PC-3 (cell line): Measurements from ENCODE around the gene FUT7. TPM values are rescaled to one million over a fixed set of nuclear protein-coding genes. Genes with fewer than 3 reads are reported as not detected.

Source experiments
- ATAC-seq: fragments of 200-7000 bp; cut with Tn5 transposase; 2 replicates; pipeline ENCODE4 v1.9.1; 2020; ENCODE audit warnings: mild to moderate bottlenecking, moderate library complexity
- BruUV-seq: library from RNA; stranded (reverse); fragments of 400-500 nt; replicated peaks from 2 replicates; lab custom pipeline; 2021; lab: Mats Ljungman, UMichigan
- CTCF ChIA-PET: fragments of 300-600 bp; sonication (Branson Sonifier 250); formaldehyde crosslinking; loops from one replicate; lab custom pipeline; 2022; ENCODE audit warnings: antibody characterized with exemption; lab: Charles Lee
- POLR2A ChIA-PET: fragments of 300-600 bp; sonication (Branson Sonifier 250); formaldehyde crosslinking; loops from one replicate; lab custom pipeline; 2022; ENCODE audit warnings: antibody characterized with exemption; ENCODE audit not compliant: unreplicated experiment; lab: Charles Lee
- DNase-seq: peaks from one replicate; pipeline ENCODE4 v3.0.0-alpha.2; 2015
- H2AFZ ChIP-seq: fragments of 300-600 bp; sonication (generic); 2 replicates; pipeline ENCODE4 v1.6.0; 2016; ENCODE audit warnings: antibody characterized with exemption, low read length
- H3F3A ChIP-seq: fragments of 300-600 bp; sonication (generic); one replicate; pipeline ENCODE4 v1.6.0; 2017; ENCODE audit warnings: antibody characterized with exemption, low read length, control low read depth, mild to moderate bottlenecking; ENCODE audit not compliant: unreplicated experiment
- H3K27ac ChIP-seq: fragments of 300-600 bp; sonication (generic); 2 replicates; pipeline ENCODE4 v1.5.1; 2016; ENCODE audit warnings: mild to moderate bottlenecking, low read length
- H3K27me3 ChIP-seq: fragments of 300-600 bp; sonication (generic); 2 replicates; pipeline ENCODE4 v1.6.1; 2016; ENCODE audit warnings: low read length, mixed read lengths
- H3K36me3 ChIP-seq: fragments of 300-600 bp; sonication (generic); 2 replicates; pipeline ENCODE4 v1.6.1; 2016; ENCODE audit warnings: low read depth, mixed run types, low read length, mixed read lengths
- H3K4me1 ChIP-seq: fragments of 300-600 bp; sonication (generic); 2 replicates; pipeline ENCODE4 v1.5.1; 2016; ENCODE audit warnings: low read length; ENCODE audit not compliant: insufficient read depth
- H3K4me2 ChIP-seq: fragments of 300-600 bp; sonication (generic); 2 replicates; pipeline ENCODE4 v1.6.0; 2016; ENCODE audit warnings: low read length
- H3K4me3 ChIP-seq: fragments of 300-600 bp; sonication (generic); 2 replicates; pipeline ENCODE4 v1.5.1; 2016; ENCODE audit warnings: mild to moderate bottlenecking, low read length, mixed read lengths
- H3K79me2 ChIP-seq: fragments of 300-600 bp; sonication (generic); 2 replicates; pipeline ENCODE4 v1.6.1; 2017; ENCODE audit warnings: low read length, mixed read lengths
- H3K9ac ChIP-seq: fragments of 300-600 bp; sonication (generic); 2 replicates; pipeline ENCODE4 v1.6.0; 2016; ENCODE audit warnings: mild to moderate bottlenecking, low read length
- H3K9me2 ChIP-seq: fragments of 300-600 bp; sonication (generic); replicated peaks from 2 replicates; pipeline ENCODE4 v1.6.1; 2016; ENCODE audit warnings: mixed run types, low read length, mixed read lengths
- H3K9me3 ChIP-seq: fragments of 300-600 bp; sonication (generic); 2 replicates; pipeline ENCODE4 v1.6.1; 2016; ENCODE audit warnings: low read length, mixed read lengths
- H4K20me1 ChIP-seq: fragments of 300-600 bp; sonication (generic); 2 replicates; pipeline ENCODE4 v1.6.1; 2016; ENCODE audit warnings: low read length, mixed read lengths
- EZH2 ChIP-seq: fragments of 300-600 bp; sonication (generic); IDR thresholded peaks from one replicate; pipeline ENCODE4 v1.6.1; 2017; ENCODE audit warnings: antibody characterized with exemption, mild to moderate bottlenecking, low read length; ENCODE audit not compliant: unreplicated experiment
- EZH2phosphoT487 ChIP-seq: fragments of 300-600 bp; sonication (generic); IDR thresholded peaks from 2 replicates; pipeline ENCODE4 v1.6.1; 2018; ENCODE audit warnings: mild to moderate bottlenecking, antibody characterized with exemption, low read length, borderline replicate concordance
- intact Hi-C: fragments of 100-400 bp; cut with micrococcal nuclease; formaldehyde crosslinking; loops from 2 replicates; pipeline ENCODE4 v1.9.0; 2023
- total RNA-seq: library from RNA; depleted of rRNA; stranded (reverse); fragments of >200 nt; gene quantifications from 2 replicates; pipeline ENCODE4 v1.2.3, GENCODE V29; 2014
- TF ChIP-seq, protein P1 (sequence below): fragments of 300-600 bp; sonication (generic); conservative IDR thresholded peaks from 2 replicates; pipeline ENCODE4 v1.5.1; 2017; ENCODE audit warnings: antibody characterized with exemption, low read depth, mild to moderate bottlenecking, low read length

FUT7 gene
- total RNA-seq, 1 experiment from 2014 or later, result not detected

DNA sequence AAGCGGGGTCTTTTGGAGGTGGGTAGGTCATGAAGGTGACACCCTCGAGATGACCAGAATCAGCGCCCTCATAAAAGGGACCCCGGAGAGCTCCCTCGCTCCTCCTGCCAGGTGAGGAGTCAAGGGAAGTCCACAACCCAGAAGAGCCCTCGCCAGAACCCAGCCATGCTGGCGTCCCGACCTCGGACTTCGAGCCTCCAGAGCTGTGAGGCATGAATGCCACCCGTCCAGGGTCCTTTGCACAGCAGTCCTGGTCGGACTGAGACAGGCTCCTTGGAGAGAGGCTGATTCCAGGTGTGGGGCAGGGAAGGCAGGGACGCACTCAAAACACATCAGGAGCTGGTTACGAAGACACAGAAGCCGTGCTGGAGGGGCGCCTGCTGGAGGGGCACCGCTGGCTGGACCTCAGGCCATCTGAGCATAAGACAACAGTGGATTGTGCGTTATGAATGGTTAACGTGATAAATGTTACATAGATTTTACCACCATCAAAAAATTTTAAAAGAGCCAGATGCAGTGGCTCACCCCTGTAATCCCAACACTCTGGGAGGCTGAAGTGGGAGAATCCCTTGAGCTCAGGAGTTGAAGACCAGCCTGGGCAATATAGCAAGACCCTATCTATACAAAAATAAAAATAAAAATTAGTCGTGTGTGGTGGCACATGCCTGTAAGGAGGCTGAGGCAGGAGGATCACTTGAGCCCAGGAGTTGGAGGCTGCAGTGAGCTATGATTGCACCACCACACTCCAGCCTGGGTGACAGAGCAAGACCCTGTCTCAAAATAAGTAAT lies 29.8 kb downstream of the FUT7 start:
- ChIA-PET CTCF (interaction anchor here (1.6 kb wide), 1 partner anchor 28 kb away, joined by 12 read pairs; no protein-coding TSS in a partner anchor), POLR2A (no interaction called here)
- BruUV-seq, result no TSS peak
- no peak overlapping the region for H3K4me2 ChIP-seq
- no peaks in the 10 kb centered on the region for H3K9me2 ChIP-seq
- no peak for ATAC-seq
- intact Hi-C loops, result no loop called here
- no peaks in the 10 kb centered on the region for H3F3A ChIP-seq
- peaks cover 4% of the 10 kb centered on the region for H3K4me1 ChIP-seq
- no peak for TF ChIP-seq EZH2
- TF ChIP-seq, protein P1, sequence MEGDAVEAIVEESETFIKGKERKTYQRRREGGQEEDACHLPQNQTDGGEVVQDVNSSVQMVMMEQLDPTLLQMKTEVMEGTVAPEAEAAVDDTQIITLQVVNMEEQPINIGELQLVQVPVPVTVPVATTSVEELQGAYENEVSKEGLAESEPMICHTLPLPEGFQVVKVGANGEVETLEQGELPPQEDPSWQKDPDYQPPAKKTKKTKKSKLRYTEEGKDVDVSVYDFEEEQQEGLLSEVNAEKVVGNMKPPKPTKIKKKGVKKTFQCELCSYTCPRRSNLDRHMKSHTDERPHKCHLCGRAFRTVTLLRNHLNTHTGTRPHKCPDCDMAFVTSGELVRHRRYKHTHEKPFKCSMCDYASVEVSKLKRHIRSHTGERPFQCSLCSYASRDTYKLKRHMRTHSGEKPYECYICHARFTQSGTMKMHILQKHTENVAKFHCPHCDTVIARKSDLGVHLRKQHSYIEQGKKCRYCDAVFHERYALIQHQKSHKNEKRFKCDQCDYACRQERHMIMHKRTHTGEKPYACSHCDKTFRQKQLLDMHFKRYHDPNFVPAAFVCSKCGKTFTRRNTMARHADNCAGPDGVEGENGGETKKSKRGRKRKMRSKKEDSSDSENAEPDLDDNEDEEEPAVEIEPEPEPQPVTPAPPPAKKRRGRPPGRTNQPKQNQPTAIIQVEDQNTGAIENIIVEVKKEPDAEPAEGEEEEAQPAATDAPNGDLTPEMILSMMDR, result no peak
- TF ChIP-seq EZH2phosphoT487, result no peak
- H3K79me2 ChIP-seq, result no peaks in the 10 kb centered on the region
- H3K9ac ChIP-seq, result no peak overlapping the region
- H3K4me3 ChIP-seq, result no peak overlapping the region
- no peaks in the 10 kb centered on the region for H3K27me3 ChIP-seq
- H2AFZ ChIP-seq, result no peak overlapping the region
- H3K9me3 ChIP-seq, result no peaks in the 10 kb centered on the region
- H3K27ac ChIP-seq, result no peak overlapping the region
- no peak for DNase-seq
- H4K20me1 ChIP-seq, result no peaks in the 10 kb centered on the region
- no peaks in the 10 kb centered on the region for H3K36me3 ChIP-seq

GRCh38 chr9:137000177-137000930 lies 31.5 kb downstream of the FUT7 start:
- CTCF ChIA-PET, result interaction anchor here (1.6 kb wide), 1 partner anchor 29 kb away, joined by 12 read pairs; no protein-coding TSS in a partner anchor
- H3K4me1 ChIP-seq, result peaks cover 18% of the 10 kb centered on the region
- H3K4me3 ChIP-seq, result no peak overlapping the region
- no peak overlapping the region for H2AFZ ChIP-seq
- DNase-seq, result no peak
- H3K79me2 ChIP-seq, result no peaks in the 10 kb centered on the region
- intact Hi-C loops, result no loop called here
- no peaks in the 10 kb centered on the region for H3K36me3 ChIP-seq
- H3K4me2 ChIP-seq, result no peak overlapping the region
- ATAC-seq, result no peak
- no TSS peak for BruUV-seq
- no peaks in the 10 kb centered on the region for H3K9me3 ChIP-seq
- no peaks in the 10 kb centered on the region for H3F3A ChIP-seq
- H4K20me1 ChIP-seq, result no peaks in the 10 kb centered on the region
- H3K9me2 ChIP-seq, result no peaks in the 10 kb centered on the region
- no peak overlapping the region for H3K9ac ChIP-seq
- TF ChIP-seq, protein P1, result no peak
- no peak for TF ChIP-seq EZH2phosphoT487
- TF ChIP-seq EZH2, result no peak
- H3K27me3 ChIP-seq, result no peaks in the 10 kb centered on the region
- POLR2A ChIA-PET, result no interaction called here
- no peak overlapping the region for H3K27ac ChIP-seq
